NCI-H82 treated with DMSO at 0.1 percent for 48 hours (cell line): Measurements from ENCODE around the gene BIK.
"Not testable (repeated sequence)": the region's sequence is repeated elsewhere in the genome, so short reads cannot be mapped to it uniquely, and the experiment has no call there.

Experiments
- DNase-seq: peaks from one replicate; lab custom pipeline; 2025; ENCODE audit not compliant: unreplicated experiment; lab: John Stamatoyannopoulos, UW

BIK gene

DNA sequence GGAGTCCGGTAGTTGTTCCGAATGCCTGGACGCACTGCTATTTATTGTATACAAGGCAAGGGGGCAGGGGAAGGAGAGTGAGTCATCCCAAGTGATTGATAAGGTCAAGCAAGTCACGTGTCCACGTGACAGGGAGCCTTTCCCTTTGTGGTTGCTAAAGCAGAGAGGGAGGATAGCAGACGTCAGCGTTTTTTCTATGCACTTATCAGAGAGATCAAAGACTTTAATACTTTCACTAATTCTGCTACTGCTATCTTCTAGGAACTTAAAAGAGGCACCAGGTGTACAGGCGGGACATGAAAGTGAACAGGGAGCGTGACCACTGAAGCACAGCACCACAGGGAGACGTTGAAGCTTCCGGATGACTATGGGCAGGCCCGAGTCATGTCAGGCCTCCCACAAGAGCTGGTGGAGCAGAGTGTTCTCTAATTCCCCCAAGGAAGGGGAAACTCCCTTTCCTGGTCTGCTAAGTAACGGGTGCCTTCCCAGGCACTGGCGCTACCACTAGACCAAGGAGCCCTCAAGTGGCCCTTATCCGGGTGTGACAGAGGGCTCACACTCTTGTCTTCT lies 6.4 kb upstream of the BIK start:
- not testable (repeated sequence) for DNase-seq

DNA sequence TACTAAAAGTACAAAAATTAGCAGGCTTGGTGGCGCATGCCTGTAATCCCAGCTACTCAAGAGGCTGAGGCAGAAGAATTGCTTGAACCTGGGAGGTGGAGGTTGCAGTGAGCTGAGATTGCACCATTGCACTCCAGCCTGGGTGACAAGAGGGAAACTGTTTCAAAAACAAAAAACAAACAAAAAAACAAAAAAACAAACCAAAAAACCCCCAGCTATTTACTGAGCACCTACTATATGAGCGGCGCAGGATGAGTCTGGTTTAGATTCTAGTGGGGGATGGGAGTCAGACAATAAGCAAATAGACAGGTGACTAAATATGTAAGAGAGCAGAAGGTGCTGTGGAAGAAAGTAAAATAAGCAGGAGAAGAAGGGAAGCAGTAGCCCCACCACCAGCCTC lies 5.6 kb upstream of the BIK start:
- not testable (repeated sequence) for DNase-seq

DNA sequence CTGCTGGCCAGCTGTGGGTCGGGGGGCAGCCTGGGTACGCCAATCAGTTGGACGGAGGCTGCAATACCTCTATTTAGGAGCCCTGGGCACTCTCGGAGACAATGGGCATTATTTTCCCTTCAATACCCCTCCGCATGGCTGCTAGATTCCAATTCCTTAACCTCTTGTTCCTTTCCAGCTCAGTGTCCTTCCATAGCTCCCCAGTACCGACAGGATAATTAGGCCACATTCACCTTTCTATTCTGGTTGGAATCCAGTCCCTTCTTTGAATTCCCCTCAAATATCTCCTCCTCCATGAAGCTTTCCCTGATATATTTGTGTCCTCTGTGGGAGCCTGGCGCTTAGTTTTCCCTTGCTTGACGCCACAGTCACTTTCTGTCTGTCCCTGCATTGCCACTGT lies 4.2 kb upstream of the BIK start:
- DNase-seq: no peak

DNA sequence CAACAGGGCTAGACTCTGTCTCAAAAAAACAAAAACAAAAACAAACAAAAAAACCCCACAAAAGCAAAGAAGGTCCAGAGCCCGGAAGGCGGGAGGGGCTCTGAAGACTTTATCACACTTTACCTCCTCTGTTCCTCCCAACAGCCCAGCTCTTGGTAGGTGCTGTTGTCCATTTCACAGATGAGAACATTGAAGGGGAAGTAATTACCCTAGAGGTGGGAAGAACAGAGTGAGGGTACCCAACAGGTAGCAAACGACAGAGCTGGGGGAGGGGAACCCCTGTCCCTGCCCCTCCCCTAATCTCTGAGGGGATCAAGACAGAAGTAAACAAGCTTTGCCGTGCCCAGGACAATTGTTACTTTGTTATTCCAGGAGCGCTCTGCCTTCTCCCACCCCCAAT lies 1.0 kb upstream of the BIK start:
- no peak for DNase-seq

DNA sequence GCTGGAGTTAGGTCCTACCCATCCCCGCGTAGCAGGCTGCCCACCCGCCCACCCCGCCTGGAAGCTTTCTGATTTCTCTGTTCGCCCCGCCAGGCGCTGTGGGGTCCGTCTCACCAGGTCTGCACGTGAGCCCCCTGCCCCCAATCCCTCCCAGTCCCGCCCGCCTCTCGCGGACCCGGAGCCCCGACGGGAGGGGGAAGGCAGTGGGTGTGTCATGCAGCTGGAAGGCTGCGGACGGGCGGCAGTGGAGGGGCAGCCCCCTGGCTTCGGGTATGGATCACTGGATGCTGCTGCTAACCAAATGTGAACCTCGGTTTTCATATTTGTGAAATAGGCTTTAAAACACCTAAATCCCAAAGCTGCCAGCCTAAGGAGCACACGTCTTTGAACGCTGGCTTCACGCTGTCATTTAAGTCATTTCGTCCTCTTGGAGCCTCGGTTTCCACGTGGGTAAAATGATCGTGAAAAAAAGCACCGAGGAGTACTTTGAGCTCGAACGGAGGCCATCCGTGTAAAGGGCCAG lies 568 bp upstream of the BIK start:
- no peak for DNase-seq

DNA sequence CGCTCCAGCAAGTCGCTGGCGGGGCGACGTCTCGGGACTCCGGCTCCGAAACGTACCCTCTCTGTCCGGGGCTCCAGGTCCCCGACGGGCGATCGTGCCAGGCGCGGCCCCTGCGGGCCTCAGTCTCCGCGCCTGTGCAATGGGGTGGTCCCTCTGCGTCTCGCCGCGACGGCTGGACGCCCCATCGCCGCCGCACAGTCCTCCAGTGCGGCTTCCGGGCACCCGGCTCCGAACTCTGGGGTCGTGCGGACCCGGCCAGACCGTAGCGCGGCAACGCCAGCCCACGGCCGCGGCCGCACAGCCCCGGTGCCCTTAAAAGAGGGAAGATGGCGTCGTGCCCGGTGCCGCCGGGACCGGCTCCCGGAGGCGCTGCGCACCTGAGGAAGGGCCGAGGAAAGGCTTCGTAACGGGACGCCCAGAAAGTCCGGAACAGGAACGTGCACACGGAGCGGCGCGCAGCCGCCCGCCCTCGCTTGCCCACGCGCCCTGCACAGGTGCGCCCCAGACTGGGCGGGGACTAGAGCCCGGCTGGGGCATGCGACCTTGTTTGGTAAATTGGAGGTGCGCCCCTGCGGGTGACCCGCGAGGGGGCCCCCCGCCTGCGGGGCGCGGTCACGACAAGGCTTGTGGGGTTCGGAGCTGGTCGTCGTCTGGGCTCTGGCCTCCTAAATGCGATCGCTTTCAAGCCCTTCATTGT lies 525 bp downstream of the BIK start:
- no peak for DNase-seq

DNA sequence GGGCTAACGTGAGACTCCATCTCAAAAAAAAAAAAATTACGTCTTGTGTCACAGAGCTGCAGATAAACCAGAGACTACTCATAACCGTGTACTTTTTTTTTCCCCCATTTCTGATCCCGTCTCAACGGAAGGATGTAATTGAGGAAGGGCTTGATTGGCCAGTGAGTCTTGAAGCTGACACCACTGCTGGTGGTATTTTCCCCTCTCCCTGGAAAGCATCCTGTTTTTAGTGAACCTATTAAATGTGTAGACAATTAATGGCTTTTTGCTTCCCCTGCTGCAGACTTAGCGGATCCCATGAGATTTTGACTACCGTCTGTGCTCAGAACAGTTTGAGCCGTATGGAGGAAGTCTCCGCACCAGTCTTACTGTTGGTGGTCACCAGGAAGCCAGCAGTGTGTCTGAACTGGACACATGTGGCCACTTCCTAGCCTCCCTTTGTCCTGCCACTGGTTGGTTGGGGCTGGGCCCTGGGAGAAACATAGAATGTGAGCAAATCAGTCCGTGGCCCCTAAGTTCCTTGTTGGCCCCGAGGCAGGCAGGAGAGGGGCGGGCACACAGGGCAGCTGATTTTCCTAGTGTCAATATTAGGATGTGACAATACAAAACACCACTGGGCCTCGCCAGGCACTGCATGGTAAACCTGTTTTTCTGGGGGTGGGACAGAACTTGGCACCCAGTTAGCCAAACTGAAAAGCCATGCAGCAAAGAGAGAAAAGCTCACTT lies 3.1 kb downstream of the BIK start:
- no peak for DNase-seq

DNA sequence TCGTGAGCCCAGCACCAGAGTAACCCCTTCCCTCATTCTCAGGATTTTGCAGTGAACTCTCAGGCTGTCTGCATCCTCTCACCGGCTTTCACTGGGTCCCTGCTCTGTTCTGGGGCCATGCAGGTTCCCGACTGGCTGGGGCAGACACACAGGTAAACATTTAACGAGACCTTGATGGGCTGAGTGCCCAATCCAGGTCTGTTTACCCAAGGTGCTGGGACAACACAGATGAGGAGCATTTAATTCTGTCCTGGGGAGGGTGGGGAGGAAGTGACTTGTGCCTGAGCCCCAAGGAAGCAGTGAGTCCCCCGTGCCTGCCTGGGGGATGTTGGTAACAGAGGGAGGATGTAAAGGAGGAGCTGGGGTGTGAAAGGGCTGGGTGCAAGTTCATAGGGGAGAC lies 4.4 kb downstream of the BIK start:
- no peak for DNase-seq

DNA sequence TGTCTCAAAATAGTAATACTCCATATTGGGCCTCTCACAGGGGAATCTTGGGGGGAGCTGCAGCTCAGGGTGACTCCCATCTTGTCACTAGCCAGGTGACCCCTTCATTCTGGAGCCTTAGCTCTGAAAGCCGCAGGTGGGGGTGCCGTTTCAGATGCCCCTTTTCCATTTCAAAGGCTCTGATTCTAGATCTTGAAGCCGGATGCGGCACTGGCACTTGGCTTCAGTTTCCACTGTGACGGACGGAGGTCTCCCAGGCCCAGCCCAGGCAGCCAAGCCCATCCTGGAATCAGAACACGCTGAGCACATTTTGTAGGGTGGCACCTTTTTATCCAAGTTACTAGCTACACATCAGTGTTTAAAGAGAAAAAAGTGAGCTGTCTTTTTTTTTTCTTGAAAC lies 6.4 kb downstream of the BIK start:
- DNase-seq: no peak

DNA sequence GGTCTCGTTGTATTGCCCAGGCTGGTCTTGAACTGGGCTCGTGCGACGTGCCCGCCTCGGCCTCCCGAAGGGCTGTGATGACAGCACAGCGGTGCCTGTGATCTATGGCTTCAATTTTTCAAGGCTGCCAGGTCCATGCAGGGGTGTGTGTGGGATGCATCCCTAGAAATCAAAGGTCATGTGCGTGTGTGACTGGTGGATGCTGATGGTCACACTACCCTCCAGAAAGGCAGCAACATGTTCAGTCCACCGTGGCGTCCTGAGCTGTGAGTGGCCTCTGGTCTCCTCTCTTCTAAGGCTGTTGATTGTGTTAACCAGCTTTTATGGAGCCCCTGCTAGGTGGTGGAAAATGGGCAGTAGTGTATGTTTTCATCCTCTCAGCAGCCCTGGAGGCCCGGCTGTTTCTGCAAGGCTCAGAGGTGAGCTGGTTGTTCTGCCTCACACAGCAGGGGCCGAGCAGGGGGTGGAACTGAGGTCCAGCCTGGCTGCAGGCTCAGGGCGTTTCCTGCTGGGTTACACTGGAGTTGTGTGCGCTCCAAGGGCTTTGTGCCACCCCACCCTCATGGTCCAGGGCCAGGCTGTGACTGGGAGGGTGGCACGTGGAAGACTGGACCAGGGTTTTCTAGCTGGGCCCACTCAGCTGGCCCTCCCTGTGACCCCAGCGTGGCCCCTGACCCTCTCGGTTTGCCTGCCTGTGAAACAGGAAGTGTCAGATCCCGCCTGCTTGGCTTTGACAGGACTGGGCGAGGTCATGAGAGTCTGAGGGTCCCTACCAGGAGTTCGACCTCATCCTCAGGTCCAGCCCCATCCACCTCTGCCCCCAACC lies 7.7 kb downstream of the BIK start:
- DNase-seq: no peak

DNA sequence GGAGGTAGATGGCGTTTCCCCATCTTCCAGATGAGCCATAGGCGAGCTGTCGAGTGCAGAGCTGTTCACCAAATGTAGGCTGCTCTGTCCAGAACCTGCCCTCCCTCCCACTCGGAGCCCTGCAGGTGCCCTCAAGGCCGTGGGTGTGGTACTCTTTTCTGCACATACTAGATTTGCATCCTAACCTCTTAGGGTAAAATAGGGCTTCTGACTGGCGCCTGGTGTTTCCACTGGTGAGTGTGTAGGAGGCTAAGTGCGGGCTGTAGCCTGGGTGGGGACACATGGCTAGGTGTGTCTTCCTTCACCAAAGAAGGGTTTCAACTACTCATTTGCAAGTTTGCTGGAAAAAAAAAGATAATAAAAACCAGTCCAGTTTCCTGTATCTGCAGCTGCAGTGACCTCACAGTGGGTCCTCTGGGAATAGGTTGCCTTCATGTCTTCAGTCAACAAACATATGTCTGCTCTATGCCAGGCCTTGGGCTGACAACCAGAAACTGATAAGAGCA lies 8.5 kb downstream of the BIK start:
- DNase-seq: no peak

DNA sequence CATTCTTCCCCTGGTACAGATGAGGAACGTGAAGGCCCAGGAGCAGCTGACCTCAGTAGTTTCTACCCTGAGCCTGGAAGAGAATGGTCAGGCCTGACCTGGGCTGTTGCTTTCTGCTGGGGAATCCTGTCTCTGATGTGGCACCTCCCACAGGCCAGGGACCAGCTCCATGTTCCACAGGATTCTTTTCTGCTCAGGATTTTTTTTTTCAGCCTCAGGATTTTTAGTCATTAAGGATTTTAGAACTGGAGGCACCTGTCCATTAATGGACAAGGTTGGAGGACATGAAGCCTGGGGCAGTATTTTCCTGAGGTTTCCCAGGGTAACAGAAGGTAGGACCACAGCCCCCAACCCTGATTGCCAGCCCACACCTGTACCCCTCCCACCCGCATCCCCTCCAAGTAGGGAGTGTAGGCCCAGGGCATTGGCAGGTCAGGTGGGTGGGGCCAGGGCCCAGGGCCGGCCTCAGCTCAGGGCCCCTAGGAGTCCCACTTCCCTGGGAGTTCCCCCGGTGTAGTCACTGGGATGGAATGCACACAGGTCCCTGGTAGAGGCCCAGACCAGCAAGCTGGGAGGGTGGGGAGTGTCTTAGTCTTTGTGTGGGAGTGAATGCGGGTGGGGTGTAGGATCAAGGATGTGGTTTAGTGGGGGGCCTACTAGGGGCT lies 16.1 kb downstream of the BIK start:
- no peak for DNase-seq

DNA sequence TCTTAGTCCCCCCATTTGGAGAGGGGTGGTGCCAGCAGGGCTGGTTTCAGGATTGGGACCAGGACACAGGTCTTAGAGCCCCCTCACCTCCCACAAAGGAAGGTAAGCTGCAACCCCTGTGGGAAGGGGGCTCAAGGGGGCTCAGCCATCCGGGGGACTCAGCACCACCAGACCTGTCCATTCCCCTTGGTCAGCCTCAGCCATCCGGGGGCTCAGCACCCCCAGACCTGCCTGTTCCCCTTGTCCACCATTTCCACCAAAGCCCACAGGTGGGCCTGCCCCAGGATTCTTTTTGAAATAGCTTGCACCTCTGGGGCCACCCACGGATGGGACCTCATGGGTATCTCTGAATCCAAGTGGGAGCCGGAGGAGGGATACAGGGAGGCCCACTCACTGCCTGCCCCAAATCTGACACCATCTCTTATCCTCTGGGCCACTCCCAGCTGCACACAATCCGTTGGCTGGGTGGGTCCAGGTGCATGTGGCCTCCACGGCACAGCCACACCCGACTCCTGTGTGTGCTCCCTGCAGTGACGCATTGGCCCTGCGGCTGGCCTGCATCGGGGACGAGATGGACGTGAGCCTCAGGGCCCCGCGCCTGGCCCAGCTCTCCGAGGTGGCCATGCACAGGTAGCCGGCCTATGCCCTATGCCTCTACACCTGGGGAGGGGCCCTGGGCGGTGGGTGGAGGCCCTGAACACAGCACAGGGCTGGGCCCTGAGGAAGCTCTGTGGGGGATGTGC lies 16.8 kb downstream of the BIK start:
- no peak for DNase-seq

DNA sequence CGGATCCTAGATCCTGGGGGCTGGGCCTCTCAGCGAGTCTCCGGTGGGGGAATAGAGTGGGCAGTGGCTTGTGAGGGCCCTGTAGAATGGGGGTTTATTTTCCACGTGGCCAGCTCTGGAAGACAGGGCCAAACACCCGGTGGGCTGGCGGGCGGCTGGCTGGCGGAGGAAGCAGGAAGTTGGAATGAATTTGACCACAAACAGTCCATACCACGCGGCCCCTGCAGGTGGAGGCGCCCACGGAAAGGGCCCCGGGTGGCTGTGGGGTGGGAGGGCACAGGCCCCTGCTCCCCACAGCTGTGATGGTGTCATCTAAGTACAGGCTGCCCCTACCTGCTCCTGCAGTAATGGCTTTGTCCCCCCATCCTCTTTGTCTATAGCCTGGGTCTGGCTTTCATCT lies 17.6 kb downstream of the BIK start:
- no peak for DNase-seq

DNA sequence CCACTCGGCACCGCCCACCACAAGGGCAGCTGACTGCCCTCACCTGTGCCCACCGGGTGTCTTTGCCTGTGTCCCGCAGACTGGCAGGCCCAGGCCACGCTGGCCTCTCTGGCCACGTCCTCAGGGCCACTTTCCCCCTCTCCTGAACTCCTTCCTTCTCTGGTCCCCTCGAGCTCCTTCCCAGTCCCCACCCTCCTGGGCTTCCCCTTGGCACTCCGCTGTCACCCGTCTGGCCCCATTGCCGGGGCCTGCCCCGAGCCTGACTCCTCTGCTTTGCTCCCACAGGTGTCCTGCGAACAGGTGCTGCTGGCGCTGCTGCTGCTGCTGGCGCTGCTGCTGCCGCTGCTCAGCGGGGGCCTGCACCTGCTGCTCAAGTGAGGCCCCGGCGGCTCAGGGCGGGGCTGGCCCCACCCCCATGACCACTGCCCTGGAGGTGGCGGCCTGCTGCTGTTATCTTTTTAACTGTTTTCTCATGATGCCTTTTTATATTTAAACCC lies 18.4 kb downstream of the BIK start:
- no peak for DNase-seq

DNA sequence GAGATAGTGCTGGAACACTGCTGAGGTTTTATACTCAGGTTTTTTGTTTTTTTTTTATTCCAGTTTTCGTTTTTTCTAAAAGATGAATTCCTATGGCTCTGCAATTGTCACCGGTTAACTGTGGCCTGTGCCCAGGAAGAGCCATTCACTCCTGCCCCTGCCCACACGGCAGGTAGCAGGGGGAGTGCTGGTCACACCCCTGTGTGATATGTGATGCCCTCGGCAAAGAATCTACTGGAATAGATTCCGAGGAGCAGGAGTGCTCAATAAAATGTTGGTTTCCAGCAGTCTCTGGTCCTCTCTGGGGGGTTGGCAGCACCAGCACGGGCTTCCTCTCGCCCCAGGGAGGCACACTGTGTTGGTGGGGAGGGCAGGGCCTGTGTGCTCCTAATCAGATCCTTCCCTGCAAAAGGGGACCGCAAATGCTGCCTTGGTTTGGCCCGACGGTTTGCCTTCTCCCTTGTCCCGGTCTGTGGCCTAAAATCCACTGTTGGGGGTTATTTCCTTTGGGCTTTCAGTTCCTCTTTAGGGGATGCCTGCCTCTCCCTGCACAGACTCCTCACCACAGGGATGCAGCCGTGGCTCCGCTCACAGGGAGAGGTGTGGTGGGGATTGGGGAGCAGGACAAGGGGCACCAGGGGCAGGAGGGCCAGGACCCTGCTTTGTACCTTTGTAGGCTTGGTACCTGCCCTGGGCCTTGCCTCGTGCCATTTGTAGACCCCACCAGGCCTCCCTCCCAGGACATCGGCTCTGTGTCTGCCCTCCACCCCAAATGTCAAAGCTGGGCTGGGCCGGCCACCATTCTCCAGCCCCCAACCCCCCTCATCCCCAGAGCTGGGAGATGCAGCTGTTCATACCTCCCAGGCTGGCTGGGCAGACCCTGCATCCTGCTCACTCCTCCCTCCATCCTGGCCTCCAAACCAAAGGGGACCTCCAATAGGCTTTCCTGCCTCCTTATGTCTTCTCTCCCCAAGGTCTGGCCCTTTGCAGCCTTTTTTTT lies 19.2 kb downstream of the BIK start:
- DNase-seq: no peak

DNA sequence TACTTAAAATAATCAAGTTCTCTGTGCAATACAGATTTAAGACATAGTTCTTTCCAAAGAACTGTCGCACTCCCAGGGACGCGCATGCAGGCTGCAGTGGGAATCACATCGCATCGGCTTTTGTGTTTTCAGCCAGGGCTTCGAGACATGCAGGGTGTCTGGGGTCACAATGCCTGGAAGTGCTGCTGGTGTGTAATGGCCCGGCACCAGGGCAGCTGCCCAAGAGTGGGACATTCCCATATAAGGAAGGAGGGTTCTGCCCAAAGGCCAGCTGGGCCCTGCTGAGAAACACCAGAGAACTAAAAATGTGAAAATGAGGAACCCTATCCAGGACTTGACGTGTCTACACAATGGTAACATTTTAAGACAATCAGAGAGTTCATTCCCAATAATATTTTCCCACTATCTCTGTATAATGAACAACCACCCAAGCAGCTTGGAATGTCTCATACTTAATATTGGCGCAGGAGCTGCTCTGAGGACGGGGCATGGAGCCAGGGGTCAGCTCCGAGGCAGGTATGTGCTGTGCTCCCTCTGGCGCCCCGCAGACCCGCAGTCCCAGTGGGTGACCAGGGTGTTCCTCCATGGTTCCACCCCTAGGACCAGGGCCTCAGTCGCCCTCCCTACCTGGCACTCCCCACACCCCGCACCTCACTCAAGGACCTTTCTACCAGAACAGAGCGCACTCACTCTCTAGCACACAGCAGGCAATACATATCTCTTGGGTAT lies 21.4 kb downstream of the BIK start:
- no peak for DNase-seq

DNA sequence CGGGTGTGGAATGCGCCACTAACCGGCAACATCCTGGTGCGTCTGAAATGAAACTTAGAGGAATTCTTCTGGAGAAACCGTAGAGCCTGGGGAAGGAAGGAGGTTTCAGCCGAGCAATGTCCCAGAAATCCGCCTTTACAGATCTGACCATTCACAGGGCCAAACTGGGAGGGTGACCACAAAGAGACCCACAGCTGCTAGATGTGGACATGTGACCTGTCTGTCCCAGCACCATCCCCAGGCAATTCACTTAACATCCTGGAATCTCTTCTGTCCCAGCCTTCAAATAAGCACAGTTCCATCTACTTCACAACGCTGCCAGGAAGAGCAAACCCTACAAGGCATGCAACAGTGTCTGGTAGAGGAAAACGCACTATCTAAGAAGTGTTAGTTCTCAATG lies 22.9 kb downstream of the BIK start:
- DNase-seq: no peak
